ENCODE data around the gene PUS3.

PUS3 gene

GRCh38 chr11:125930076-125930450 is 27.1 kb upstream of the PUS3 start:
- Histone ChIP-seq H3K9ac (ENCODE audit: low read length in 5 of 5) (no peak overlapping the region), H3K36me3 (ENCODE audit: control insufficient read depth in 5 of 5, insufficient read depth in 5 of 5, low read length in 5 of 5) (no peaks in the 10 kb centered on the region), H3K9me3 (ENCODE audit: control insufficient read depth in 5 of 5, low read length in 5 of 5) (no peaks in the 10 kb centered on the region), H3K4me3 (ENCODE audit: low read depth in 1 of 5, low read length in 5 of 5) (no peak overlapping the region), H3K27me3 (ENCODE audit: control insufficient read depth in 5 of 5, insufficient read depth in 4 of 5, low read length in 5 of 5) (no peaks in the 10 kb centered on the region), H3K27ac (ENCODE audit: low read depth, low read length) (no peak overlapping the region), H3K4me1 (ENCODE audit: control insufficient read depth in 5 of 5, insufficient read depth in 5 of 5, low read length in 5 of 5) (no peaks in the 10 kb centered on the region)

GRCh38 chr11:125929445-125930075 is 26.6 kb upstream of the PUS3 start:
- H3K27me3 ChIP-seq (ENCODE audit: control insufficient read depth in 5 of 5, insufficient read depth in 4 of 5, low read length in 5 of 5): no peaks in the 10 kb centered on the region

GRCh38 chr11:125926682-125927081 is 23.7 kb upstream of the PUS3 start:
- H3K4me3 ChIP-seq (ENCODE audit: low read depth in 1 of 5, low read length in 5 of 5): no peak overlapping the region
- no peaks in the 10 kb centered on the region for H3K36me3 ChIP-seq (ENCODE audit: control insufficient read depth in 5 of 5, insufficient read depth in 5 of 5, low read length in 5 of 5)
- no peak overlapping the region for H3K27ac ChIP-seq (ENCODE audit: low read depth, low read length)
- H3K4me1 ChIP-seq (ENCODE audit: control insufficient read depth in 5 of 5, insufficient read depth in 5 of 5, low read length in 5 of 5): no peaks in the 10 kb centered on the region
- no peaks in the 10 kb centered on the region for H3K27me3 ChIP-seq (ENCODE audit: control insufficient read depth in 5 of 5, insufficient read depth in 4 of 5, low read length in 5 of 5)
- H3K9ac ChIP-seq (ENCODE audit: low read length in 5 of 5): no peak overlapping the region
- H3K9me3 ChIP-seq (ENCODE audit: control insufficient read depth in 5 of 5, low read length in 5 of 5): no peaks in the 10 kb centered on the region

More at GRCh38 chr11:125929445-125930075, 26.6 kb upstream of the PUS3 start:
- H3K9ac ChIP-seq (ENCODE audit: low read length in 5 of 5): no peak overlapping the region
- H3K27ac ChIP-seq (ENCODE audit: low read depth, low read length): no peak overlapping the region
- H3K9me3 ChIP-seq (ENCODE audit: control insufficient read depth in 5 of 5, low read length in 5 of 5): no peaks in the 10 kb centered on the region
- no peak overlapping the region for H3K4me3 ChIP-seq (ENCODE audit: low read depth in 1 of 5, low read length in 5 of 5)
- H3K36me3 ChIP-seq (ENCODE audit: control insufficient read depth in 5 of 5, insufficient read depth in 5 of 5, low read length in 5 of 5): no peaks in the 10 kb centered on the region
- H3K4me1 ChIP-seq (ENCODE audit: control insufficient read depth in 5 of 5, insufficient read depth in 5 of 5, low read length in 5 of 5): no peaks in the 10 kb centered on the region

- Histone ChIP-seq H3K9me3 (ENCODE audit: control insufficient read depth in 5 of 5, low read length in 5 of 5) (no peaks in the 10 kb centered on the region), H3K36me3 (ENCODE audit: control insufficient read depth in 5 of 5, insufficient read depth in 5 of 5, low read length in 5 of 5) (no peaks in the 10 kb centered on the region), H3K9ac (ENCODE audit: low read length in 5 of 5) (no peak overlapping the region), H3K4me1 (ENCODE audit: control insufficient read depth in 5 of 5, insufficient read depth in 5 of 5, low read length in 5 of 5) (no peaks in the 10 kb centered on the region), H3K4me3 (ENCODE audit: low read depth in 1 of 5, low read length in 5 of 5) (no peak overlapping the region), H3K27ac (ENCODE audit: low read depth, low read length) (no peak overlapping the region), H3K27me3 (ENCODE audit: control insufficient read depth in 5 of 5, insufficient read depth in 4 of 5, low read length in 5 of 5) (no peaks in the 10 kb centered on the region)
These were observed 22.8 kb upstream of the PUS3 start for GRCh38 chr11:125925804-125926203.

- H3K9ac ChIP-seq (ENCODE audit: low read length in 5 of 5): no peak overlapping the region
- no peak overlapping the region for H3K4me3 ChIP-seq (ENCODE audit: low read depth in 1 of 5, low read length in 5 of 5)
- no peaks in the 10 kb centered on the region for H3K4me1 ChIP-seq (ENCODE audit: control insufficient read depth in 5 of 5, insufficient read depth in 5 of 5, low read length in 5 of 5)
- H3K27me3 ChIP-seq (ENCODE audit: control insufficient read depth in 5 of 5, insufficient read depth in 4 of 5, low read length in 5 of 5): no peaks in the 10 kb centered on the region
- H3K36me3 ChIP-seq (ENCODE audit: control insufficient read depth in 5 of 5, insufficient read depth in 5 of 5, low read length in 5 of 5): no peaks in the 10 kb centered on the region
- no peaks in the 10 kb centered on the region for H3K9me3 ChIP-seq (ENCODE audit: control insufficient read depth in 5 of 5, low read length in 5 of 5)
- no peak overlapping the region for H3K27ac ChIP-seq (ENCODE audit: low read depth, low read length)
These were observed 22.3 kb upstream of the PUS3 start for GRCh38 chr11:125925247-125925740.

- peaks cover 0 to 3% (median 0%) of the 10 kb centered on the region in 5 donors for H3K27me3 ChIP-seq (ENCODE audit: control insufficient read depth in 5 of 5, insufficient read depth in 4 of 5, low read length in 5 of 5)
- H3K9ac ChIP-seq (ENCODE audit: low read length in 5 of 5): no peak overlapping the region
- no peak overlapping the region for H3K27ac ChIP-seq (ENCODE audit: low read depth, low read length)
- no peaks in the 10 kb centered on the region for H3K36me3 ChIP-seq (ENCODE audit: control insufficient read depth in 5 of 5, insufficient read depth in 5 of 5, low read length in 5 of 5)
- no peaks in the 10 kb centered on the region for H3K9me3 ChIP-seq (ENCODE audit: control insufficient read depth in 5 of 5, low read length in 5 of 5)
- no peaks in the 10 kb centered on the region for H3K4me1 ChIP-seq (ENCODE audit: control insufficient read depth in 5 of 5, insufficient read depth in 5 of 5, low read length in 5 of 5)
- H3K4me3 ChIP-seq (ENCODE audit: low read depth in 1 of 5, low read length in 5 of 5): no peak overlapping the region
These were observed 21.5 kb upstream of the PUS3 start for GRCh38 chr11:125924384-125925007.

- Histone ChIP-seq H3K36me3 (ENCODE audit: control insufficient read depth in 5 of 5, insufficient read depth in 5 of 5, low read length in 5 of 5) (no peaks in the 10 kb centered on the region), H3K27me3 (ENCODE audit: control insufficient read depth in 5 of 5, insufficient read depth in 4 of 5, low read length in 5 of 5) (peaks cover 0 to 5% (median 2%) of the 10 kb centered on the region in 5 donors), H3K4me3 (ENCODE audit: low read depth in 1 of 5, low read length in 5 of 5) (no peak overlapping the region), H3K9me3 (ENCODE audit: control insufficient read depth in 5 of 5, low read length in 5 of 5) (no peaks in the 10 kb centered on the region), H3K27ac (ENCODE audit: low read depth, low read length) (no peak overlapping the region), H3K9ac (ENCODE audit: low read length in 5 of 5) (no peak overlapping the region), H3K4me1 (ENCODE audit: control insufficient read depth in 5 of 5, insufficient read depth in 5 of 5, low read length in 5 of 5) (no peaks in the 10 kb centered on the region)
These were observed 20.6 kb upstream of the PUS3 start for GRCh38 chr11:125923633-125924032.

- Histone ChIP-seq H3K27ac (ENCODE audit: low read depth, low read length) (no peak overlapping the region), H3K9ac (ENCODE audit: low read length in 5 of 5) (no peak overlapping the region), H3K4me1 (ENCODE audit: control insufficient read depth in 5 of 5, insufficient read depth in 5 of 5, low read length in 5 of 5) (no peaks in the 10 kb centered on the region), H3K36me3 (ENCODE audit: control insufficient read depth in 5 of 5, insufficient read depth in 5 of 5, low read length in 5 of 5) (no peaks in the 10 kb centered on the region), H3K9me3 (ENCODE audit: control insufficient read depth in 5 of 5, low read length in 5 of 5) (no peaks in the 10 kb centered on the region), H3K4me3 (ENCODE audit: low read depth in 1 of 5, low read length in 5 of 5) (no peak overlapping the region), H3K27me3 (ENCODE audit: control insufficient read depth in 5 of 5, insufficient read depth in 4 of 5, low read length in 5 of 5) (peaks cover 3 to 10% (median 5%) of the 10 kb centered on the region in 5 donors)
These were observed 20.1 kb upstream of the PUS3 start for GRCh38 chr11:125923012-125923579.

- Histone ChIP-seq H3K9ac (ENCODE audit: low read length in 5 of 5) (no peak overlapping the region), H3K27me3 (ENCODE audit: control insufficient read depth in 5 of 5, insufficient read depth in 4 of 5, low read length in 5 of 5) (peaks cover 3 to 10% (median 6%) of the 10 kb centered on the region in 5 donors), H3K4me1 (ENCODE audit: control insufficient read depth in 5 of 5, insufficient read depth in 5 of 5, low read length in 5 of 5) (no peaks in the 10 kb centered on the region), H3K9me3 (ENCODE audit: control insufficient read depth in 5 of 5, low read length in 5 of 5) (no peaks in the 10 kb centered on the region), H3K36me3 (ENCODE audit: control insufficient read depth in 5 of 5, insufficient read depth in 5 of 5, low read length in 5 of 5) (no peaks in the 10 kb centered on the region), H3K27ac (ENCODE audit: low read depth, low read length) (no peak overlapping the region), H3K4me3 (ENCODE audit: low read depth in 1 of 5, low read length in 5 of 5) (no peak overlapping the region)
These were observed 19.1 kb upstream of the PUS3 start for GRCh38 chr11:125922156-125922555.

GRCh38 chr11:125921042-125921441 is 18.0 kb upstream of the PUS3 start:
- Histone ChIP-seq H3K9ac (ENCODE audit: low read length in 5 of 5) (no peak overlapping the region), H3K27ac (ENCODE audit: low read depth, low read length) (no peak overlapping the region), H3K27me3 (ENCODE audit: control insufficient read depth in 5 of 5, insufficient read depth in 4 of 5, low read length in 5 of 5) (peaks cover 3 to 11% (median 10%) of the 10 kb centered on the region in 5 donors), H3K4me1 (ENCODE audit: control insufficient read depth in 5 of 5, insufficient read depth in 5 of 5, low read length in 5 of 5) (no peaks in the 10 kb centered on the region), H3K9me3 (ENCODE audit: control insufficient read depth in 5 of 5, low read length in 5 of 5) (no peaks in the 10 kb centered on the region), H3K4me3 (ENCODE audit: low read depth in 1 of 5, low read length in 5 of 5) (no peak overlapping the region), H3K36me3 (ENCODE audit: control insufficient read depth in 5 of 5, insufficient read depth in 5 of 5, low read length in 5 of 5) (no peaks in the 10 kb centered on the region)

Measured in subcutaneous abdominal adipose tissue (tissue), 5 donors.